BLaER1 (cell line): ENCODE results near the gene HTRA3.

Experiments
- H3K27ac ChIP-seq: shearing (Covaris generic); formaldehyde crosslinking; 2 replicates; pipeline ENCODE4 v1.8.1; 2022
- H3K27me3 ChIP-seq: shearing (Covaris generic); formaldehyde crosslinking; 2 replicates; pipeline ENCODE4 v1.8.1; 2022
- H3K36me3 ChIP-seq: shearing (Covaris generic); formaldehyde crosslinking; 2 replicates; pipeline ENCODE4 v1.8.1; 2022
- H3K4me1 ChIP-seq: shearing (Covaris generic); formaldehyde crosslinking; 2 replicates; pipeline ENCODE4 v1.8.1; 2022
- H3K4me2 ChIP-seq: shearing (Covaris generic); formaldehyde crosslinking; 2 replicates; pipeline ENCODE4 v1.8.1; 2022
- H3K4me3 ChIP-seq: shearing (Covaris generic); formaldehyde crosslinking; 2 replicates; pipeline ENCODE4 v1.8.1; 2022
- H3K9ac ChIP-seq: shearing (Covaris generic); formaldehyde crosslinking; 2 replicates; pipeline ENCODE4 v1.8.1; 2022
- H3K9me3 ChIP-seq: shearing (Covaris generic); formaldehyde crosslinking; 2 replicates; pipeline ENCODE4 v1.8.1; 2022
- H4K20me1 ChIP-seq: shearing (Covaris generic); formaldehyde crosslinking; 2 replicates; pipeline ENCODE4 v1.8.1; 2022
- Cebpa-rat ChIP-seq: shearing (Covaris generic); IDR thresholded peaks from 2 replicates; pipeline ENCODE4 v1.8.1; 2022

HTRA3 gene

GRCh38 chr4:8278009-8278395 is 8.4 kb downstream of the HTRA3 start:
- H3K27ac ChIP-seq: peak overlapping the region; percentile 97
- peak overlapping the region; percentile 97 for H3K4me2 ChIP-seq
- H3K4me3 ChIP-seq: peak overlapping the region; percentile 97
- peak overlapping the region; percentile 98 for H3K9ac ChIP-seq
- no peak for TF ChIP-seq Cebpa-rat
- peaks cover 55% of the 10 kb centered on the region for H3K36me3 ChIP-seq
- H3K27me3 ChIP-seq: no peaks in the 10 kb centered on the region
- H3K9me3 ChIP-seq: no peaks in the 10 kb centered on the region
- H3K4me1 ChIP-seq: peaks cover 98% of the 10 kb centered on the region
- H4K20me1 ChIP-seq: peaks cover 97% of the 10 kb centered on the region

GRCh38 chr4:8278421-8279287 is 9.1 kb downstream of the HTRA3 start:
- H3K9me3 ChIP-seq: no peaks in the 10 kb centered on the region
- peaks cover 99% of the 10 kb centered on the region for H3K4me1 ChIP-seq
- H3K27me3 ChIP-seq: no peaks in the 10 kb centered on the region
- H3K36me3 ChIP-seq: peaks cover 60% of the 10 kb centered on the region
- peak overlapping the region; percentile 97 for H3K27ac ChIP-seq
- peak overlapping the region; percentile 97 for H3K4me2 ChIP-seq
- H4K20me1 ChIP-seq: peaks cover 98% of the 10 kb centered on the region
- H3K4me3 ChIP-seq: peak overlapping the region; percentile 97
- peak overlapping the region; percentile 98 for H3K9ac ChIP-seq
- no peak for TF ChIP-seq Cebpa-rat

- H4K20me1 ChIP-seq: peaks cover 98% of the 10 kb centered on the region
- H3K9me3 ChIP-seq: no peaks in the 10 kb centered on the region
- no peak for TF ChIP-seq Cebpa-rat
- H3K27me3 ChIP-seq: no peaks in the 10 kb centered on the region
- peak overlapping the region; percentile 97 for H3K27ac ChIP-seq
- peaks cover 60% of the 10 kb centered on the region for H3K36me3 ChIP-seq
- peak overlapping the region; percentile 74 for H3K9ac ChIP-seq
- H3K4me1 ChIP-seq: peaks cover 99% of the 10 kb centered on the region
- H3K4me2 ChIP-seq: peak overlapping the region; percentile 97
- peak overlapping the region; percentile 57 for H3K4me3 ChIP-seq
These were observed 10.0 kb downstream of the HTRA3 start for GRCh38 chr4:8279321-8280157.

GRCh38 chr4:8280158-8280875 is 10.8 kb downstream of the HTRA3 start:
- Histone ChIP-seq H3K4me3 (peak overlapping the region; percentile 57), H4K20me1 (peaks cover 98% of the 10 kb centered on the region)

DNA sequence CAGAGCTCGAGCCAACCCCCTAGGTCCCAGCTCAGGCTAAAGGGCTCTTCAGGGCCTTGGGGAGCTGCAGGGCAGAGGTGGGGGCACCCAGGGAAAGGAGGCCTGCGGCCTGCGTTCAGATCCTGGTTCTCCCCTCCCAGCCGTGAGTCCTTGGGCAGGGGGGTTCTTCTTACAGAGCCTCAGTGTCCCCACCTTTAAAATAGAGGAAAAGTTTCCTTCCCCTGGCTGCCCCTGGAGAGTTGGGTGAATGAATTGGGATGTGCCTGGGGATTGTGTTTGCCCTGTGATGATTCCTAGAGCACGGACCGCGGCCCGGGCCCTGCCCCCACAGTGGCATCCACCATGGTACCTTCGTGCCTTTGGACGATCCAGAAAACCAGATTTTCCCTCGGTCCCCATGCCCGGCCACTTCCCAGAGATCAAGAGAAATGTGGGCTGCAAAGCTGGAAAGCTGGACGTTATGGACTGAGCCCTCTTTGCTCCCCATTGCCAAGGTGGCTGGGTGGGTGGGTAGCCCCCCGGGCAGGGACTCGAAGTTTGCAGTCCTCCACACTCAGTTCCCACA is 11.4 kb downstream of the HTRA3 start:
- H4K20me1 ChIP-seq: peaks cover 98% of the 10 kb centered on the region
- peaks cover 99% of the 10 kb centered on the region for H3K4me1 ChIP-seq
- no peaks in the 10 kb centered on the region for H3K27me3 ChIP-seq
- H3K4me3 ChIP-seq: peak overlapping the region; percentile 57
- no peak for TF ChIP-seq Cebpa-rat
- H3K36me3 ChIP-seq: peaks cover 62% of the 10 kb centered on the region
- peak overlapping the region; percentile 74 for H3K9ac ChIP-seq
- H3K4me2 ChIP-seq: peak overlapping the region; percentile 97
- peak overlapping the region; percentile 97 for H3K27ac ChIP-seq
- no peaks in the 10 kb centered on the region for H3K9me3 ChIP-seq

More at GRCh38 chr4:8280158-8280875, 10.8 kb downstream of the HTRA3 start:
- Histone ChIP-seq H3K27ac (peak overlapping the region; percentile 97), H3K9ac (peak overlapping the region; percentile 74), H3K27me3 (no peaks in the 10 kb centered on the region), H3K4me1 (peaks cover 99% of the 10 kb centered on the region), H3K9me3 (no peaks in the 10 kb centered on the region), H3K36me3 (peaks cover 62% of the 10 kb centered on the region), H3K4me2 (peak overlapping the region; percentile 97)
- TF ChIP-seq Cebpa-rat: no peak

DNA sequence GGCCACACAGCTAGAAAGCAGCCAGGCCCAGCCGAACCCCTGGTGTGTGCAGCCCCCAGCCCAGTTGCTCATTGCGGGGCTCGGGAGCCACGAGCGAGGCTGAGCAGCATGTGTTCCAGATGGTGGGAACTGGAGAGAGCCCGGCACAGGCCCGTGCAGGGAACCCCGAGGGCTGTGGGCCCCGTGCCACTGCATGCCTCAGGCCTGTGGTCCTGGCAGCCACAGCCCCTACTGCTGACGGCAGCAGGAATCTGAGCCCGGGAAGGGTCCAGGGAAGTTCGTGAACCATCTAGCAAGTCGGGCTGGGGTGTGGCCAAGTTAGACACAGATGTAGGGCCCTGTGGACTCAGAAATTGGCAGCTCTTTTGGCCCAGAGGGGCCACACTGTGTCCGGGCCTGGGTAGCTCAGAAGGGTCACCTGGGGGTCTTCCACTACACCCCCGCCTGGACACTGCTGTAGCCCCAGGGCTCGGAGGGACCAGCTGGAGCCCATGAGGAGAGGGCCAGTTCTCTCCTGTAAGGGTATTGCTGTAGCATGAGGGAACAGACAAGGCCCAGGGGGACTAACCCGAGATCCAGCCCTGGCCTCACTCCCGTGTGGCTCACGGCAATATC is 12.1 kb downstream of the HTRA3 start:
- Histone ChIP-seq H3K4me1 (peaks cover 99% of the 10 kb centered on the region), H3K4me3 (peak overlapping the region; percentile 57; the same call in 1 of the 2 replicates), H3K27me3 (no peaks in the 10 kb centered on the region), H3K27ac (peak overlapping the region; percentile 97), H3K4me2 (peak overlapping the region; percentile 97), H3K9ac (peak overlapping the region; percentile 74), H3K9me3 (no peaks in the 10 kb centered on the region), H4K20me1 (peaks cover 98% of the 10 kb centered on the region), H3K36me3 (peaks cover 66% of the 10 kb centered on the region)
- no peak for TF ChIP-seq Cebpa-rat

GRCh38 chr4:8282134-8282641 is 12.6 kb downstream of the HTRA3 start:
- H3K4me2 ChIP-seq: peak overlapping the region; percentile 97
- peaks cover 99% of the 10 kb centered on the region for H3K4me1 ChIP-seq
- H3K27me3 ChIP-seq: no peaks in the 10 kb centered on the region
- TF ChIP-seq Cebpa-rat: no peak
- peak overlapping the region; percentile 57 for H3K4me3 ChIP-seq
- H3K9ac ChIP-seq: peak overlapping the region; percentile 74
- no peaks in the 10 kb centered on the region for H3K9me3 ChIP-seq
- H3K36me3 ChIP-seq: peaks cover 72% of the 10 kb centered on the region
- H4K20me1 ChIP-seq: peaks cover 98% of the 10 kb centered on the region
- H3K27ac ChIP-seq: peak overlapping the region; percentile 97

- Histone ChIP-seq H3K4me1 (peaks cover 99% of the 10 kb centered on the region), H3K9ac (peak overlapping the region; percentile 74), H3K4me3 (peak overlapping the region; percentile 57), H3K27me3 (no peaks in the 10 kb centered on the region), H4K20me1 (peaks cover 98% of the 10 kb centered on the region), H3K4me2 (peak overlapping the region; percentile 97), H3K9me3 (no peaks in the 10 kb centered on the region), H3K36me3 (peaks cover 77% of the 10 kb centered on the region), H3K27ac (peak overlapping the region; percentile 97)
- no peak for TF ChIP-seq Cebpa-rat
These were observed 13.2 kb downstream of the HTRA3 start for GRCh38 chr4:8282742-8283141.
